Keratinocyte (primary cell): ENCODE measurements around the gene DPM1. TPM values are rescaled to one million over a fixed set of nuclear protein-coding genes. Genes with fewer than 3 reads are reported as not detected.

Source experiments
- DNase-seq: peaks from one replicate; pipeline ENCODE4 v3.0.0-alpha.2; 2011; ENCODE audit warnings: low read depth, missing footprints, low spot score
- FAIRE-seq: peaks from 2 replicates; lab custom pipeline; 2011; peaks lifted over from hg19 to GRCh38; lab: Jason Lieb, UNC
- H2AFZ ChIP-seq: 2 replicates; pipeline ENCODE4 v1.6.0; 2012; ENCODE audit warnings: low read length, control low read depth, inconsistent platforms; ENCODE audit not compliant: control insufficient read depth
- H3K27ac ChIP-seq: 2 replicates; pipeline ENCODE4 v1.5.1; 2011; ENCODE audit warnings: low read length; ENCODE audit not compliant: control insufficient read depth, insufficient read depth
- H3K27me3 ChIP-seq: 3 replicates; pipeline ENCODE4 v1.6.0; 2011; ENCODE audit warnings: low read length; ENCODE audit not compliant: control insufficient read depth, insufficient read depth; ENCODE audit errors: extremely low read depth
- H3K36me3 ChIP-seq, 2 experiments: 2 replicates in 1 of 2; 3 replicates in 1 of 2; pipeline ENCODE4 v1.5.1; 2011; ENCODE audit warnings: low read length in 2 of 2, mild to moderate bottlenecking in 1 of 2; ENCODE audit not compliant: control insufficient read depth in 2 of 2, insufficient read depth in 2 of 2; ENCODE audit errors: extremely low read depth in 1 of 2
- H3K4me1 ChIP-seq: 3 replicates; pipeline ENCODE4 v1.5.1; 2011; ENCODE audit warnings: low read length; ENCODE audit not compliant: control insufficient read depth, insufficient read depth; ENCODE audit errors: extremely low read depth
- H3K4me2 ChIP-seq: 3 replicates; pipeline ENCODE4 v1.6.0; 2011; ENCODE audit warnings: low read depth, low read length; ENCODE audit not compliant: control insufficient read depth, insufficient read depth; ENCODE audit errors: extremely low read depth
- H3K4me3 ChIP-seq, 3 experiments: fragments of 200-600 bp in 1 of 3; sonication (generic) in 1 of 3; 2 replicates in 2 of 3; 3 replicates in 1 of 3; pipeline ENCODE4 v1.5.1; 2011 to 2016; ENCODE audit warnings: low read length in 3 of 3, mild to moderate bottlenecking in 3 of 3, control low read depth in 2 of 3, inconsistent platforms in 1 of 3, low read depth in 1 of 3, mixed read lengths in 1 of 3, mixed run types in 1 of 3, moderate library complexity in 1 of 3; ENCODE audit not compliant: control insufficient read depth in 2 of 3, insufficient read depth in 2 of 3; ENCODE audit errors: extremely low read depth in 1 of 3
- H3K79me2 ChIP-seq: 2 replicates; pipeline ENCODE4 v1.6.0; 2012; ENCODE audit warnings: low read length; ENCODE audit not compliant: control insufficient read depth, insufficient read depth
- H3K9ac ChIP-seq: 3 replicates; pipeline ENCODE4 v1.6.0; 2011; ENCODE audit warnings: low read length; ENCODE audit not compliant: control insufficient read depth, insufficient read depth; ENCODE audit errors: extremely low read depth
- H3K9me1 ChIP-seq: 3 replicates; pipeline ENCODE4 v1.6.0; 2011; ENCODE audit warnings: low read length; ENCODE audit not compliant: control insufficient read depth, insufficient read depth; ENCODE audit errors: extremely low read depth
- H3K9me3 ChIP-seq: 2 replicates; pipeline ENCODE4 v1.5.1; 2012; ENCODE audit warnings: low read depth, low read length; ENCODE audit not compliant: control insufficient read depth
- H4K20me1 ChIP-seq: 3 replicates; pipeline ENCODE4 v1.6.0; 2011; ENCODE audit warnings: low read length; ENCODE audit not compliant: control insufficient read depth, insufficient read depth; ENCODE audit errors: extremely low read depth
- EZH2 ChIP-seq: IDR thresholded peaks from one replicate; pipeline ENCODE4 v1.6.1; 2012; ENCODE audit warnings: inconsistent platforms, mild to moderate bottlenecking, low read length, moderate library complexity
- dilution Hi-C: fragments of 300-500 bp; cut with MboI; formaldehyde crosslinking; loops from one replicate; pipeline ENCODE4 v1.7.0; 2020; ENCODE audit warnings: low sequenced_read_pairs; ENCODE audit not compliant: extremely low pct_ligation_motif_present
- polyA plus RNA-seq, 5 experiments: library from polyadenylated mRNA; depleted of rRNA in 3 of 5; stranded (reverse) in 3 of 5; stranded (forward) in 1 of 5; unstranded in 1 of 5; fragments of >200 nt; gene quantifications; 1 replicate in 1 of 5; 2 replicates in 3 of 5; 3 replicates in 1 of 5; pipeline versions ENCODE4 v1.2.1 to v1.2.3, GENCODE V29; 2011 to 2012; ENCODE audit warnings: missing spikeins in 2 of 5, low read depth in 1 of 5, low replicate concordance in 1 of 5
- TF ChIP-seq, protein P1 (sequence below), 3 experiments: IDR thresholded peaks in 1 of 3; conservative IDR thresholded peaks in 1 of 3; optimal IDR thresholded peaks in 1 of 3; 2 replicates in 2 of 3; 3 replicates in 1 of 3; pipeline versions ENCODE3 to v1.5.1; 2011; ENCODE audit warnings: low read length in 3 of 3, mild to moderate bottlenecking in 3 of 3, moderate library complexity in 2 of 3, control low read depth in 1 of 3, inconsistent platforms in 1 of 3; ENCODE audit not compliant: insufficient read depth in 2 of 3; ENCODE audit errors: extremely low read depth in 1 of 3

DPM1 gene
- polyA plus RNA-seq, 1 donor (not counting 4 experiments of a cell fraction or from before 2014, with no cell fraction given) = 99.4 TPM

DNA sequence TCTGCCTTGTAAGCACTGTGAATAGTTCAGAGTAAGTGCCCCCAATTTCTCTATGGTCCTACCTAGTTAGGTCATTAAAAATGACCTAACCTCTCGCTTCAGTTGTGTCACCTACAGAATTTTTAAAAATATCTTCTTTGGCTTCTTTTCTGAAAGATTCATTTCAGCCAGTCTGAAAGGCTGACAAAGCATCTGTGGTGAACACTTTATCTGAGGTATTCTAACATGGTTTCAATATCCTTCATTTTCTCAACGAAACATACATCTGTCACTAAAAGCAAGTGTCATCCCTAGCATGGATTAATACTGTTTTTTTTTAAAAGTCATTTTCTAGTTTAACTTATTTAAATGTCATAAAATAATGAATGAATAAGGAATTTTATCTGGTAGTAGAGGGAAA is 5.1 kb downstream of the DPM1 start:
- H3K9me3 ChIP-seq = no peaks in the 10 kb centered on the region
- H3K4me1 ChIP-seq = peaks cover 11% of the 10 kb centered on the region
- H3K9ac ChIP-seq = no peak overlapping the region
- no peak for FAIRE-seq
- H3K4me2 ChIP-seq = no peak overlapping the region
- peak overlapping the region; percentile 27 for H3K27ac ChIP-seq
- H3K9me1 ChIP-seq = no peaks in the 10 kb centered on the region
- dilution Hi-C loops = no loop called here
- H3K27me3 ChIP-seq = no peaks in the 10 kb centered on the region
- H3K79me2 ChIP-seq = peaks cover 84% of the 10 kb centered on the region
- H4K20me1 ChIP-seq = peaks cover 9% of the 10 kb centered on the region
- H3K4me3 ChIP-seq = no peak overlapping the region
- TF ChIP-seq, protein P1, sequence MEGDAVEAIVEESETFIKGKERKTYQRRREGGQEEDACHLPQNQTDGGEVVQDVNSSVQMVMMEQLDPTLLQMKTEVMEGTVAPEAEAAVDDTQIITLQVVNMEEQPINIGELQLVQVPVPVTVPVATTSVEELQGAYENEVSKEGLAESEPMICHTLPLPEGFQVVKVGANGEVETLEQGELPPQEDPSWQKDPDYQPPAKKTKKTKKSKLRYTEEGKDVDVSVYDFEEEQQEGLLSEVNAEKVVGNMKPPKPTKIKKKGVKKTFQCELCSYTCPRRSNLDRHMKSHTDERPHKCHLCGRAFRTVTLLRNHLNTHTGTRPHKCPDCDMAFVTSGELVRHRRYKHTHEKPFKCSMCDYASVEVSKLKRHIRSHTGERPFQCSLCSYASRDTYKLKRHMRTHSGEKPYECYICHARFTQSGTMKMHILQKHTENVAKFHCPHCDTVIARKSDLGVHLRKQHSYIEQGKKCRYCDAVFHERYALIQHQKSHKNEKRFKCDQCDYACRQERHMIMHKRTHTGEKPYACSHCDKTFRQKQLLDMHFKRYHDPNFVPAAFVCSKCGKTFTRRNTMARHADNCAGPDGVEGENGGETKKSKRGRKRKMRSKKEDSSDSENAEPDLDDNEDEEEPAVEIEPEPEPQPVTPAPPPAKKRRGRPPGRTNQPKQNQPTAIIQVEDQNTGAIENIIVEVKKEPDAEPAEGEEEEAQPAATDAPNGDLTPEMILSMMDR (optimal IDR thresholded peaks at IDR 0.05 in 1 of 3, IDR thresholded peaks at IDR 0.05 in 1 of 3, conservative IDR thresholded peaks at IDR 0.05 in 1 of 3; ENCODE audit: extremely low read depth in 1 of 3, insufficient read depth in 2 of 3, low read length in 3 of 3) = no peak
- TF ChIP-seq EZH2 = no peak
- no peak overlapping the region for H2AFZ ChIP-seq
- no peak for DNase-seq
- H3K36me3 ChIP-seq = peaks cover 18 to 23% of the 10 kb centered on the region in 2 experiments

DNA sequence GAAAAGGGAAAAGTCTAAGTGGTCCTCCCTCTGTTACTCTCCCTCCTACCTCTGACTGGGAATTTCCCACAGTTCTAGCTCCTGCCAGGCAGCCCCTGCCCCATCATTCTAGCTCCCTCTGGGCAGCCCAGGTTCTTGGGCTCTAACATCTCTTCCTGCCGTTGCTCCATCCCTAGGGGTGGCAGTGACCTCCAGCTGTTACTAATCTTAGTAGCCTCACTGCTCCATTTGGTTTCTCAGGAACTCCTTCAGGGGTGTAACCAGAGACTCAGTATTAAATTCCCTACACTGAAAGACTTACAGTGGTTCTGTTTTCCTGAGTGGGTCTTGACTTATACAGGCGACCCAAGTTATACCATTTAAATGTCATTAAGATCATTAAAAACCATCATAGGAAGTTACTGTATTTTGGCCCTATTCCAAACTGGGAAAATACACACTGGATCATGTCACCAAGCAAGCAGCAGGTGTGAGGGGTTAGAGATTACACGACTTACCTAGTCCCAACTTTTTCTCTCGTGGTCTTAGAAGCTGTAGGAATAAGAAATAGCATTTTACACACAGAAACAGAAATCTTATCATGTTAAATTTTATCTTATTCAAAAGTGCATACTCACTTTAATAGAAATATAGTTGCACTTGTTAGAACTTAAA is 10.1 kb downstream of the DPM1 start:
- H3K9ac ChIP-seq = no peak overlapping the region
- FAIRE-seq (no peak), DNase-seq (no peak)
- no peaks in the 10 kb centered on the region for H3K9me3 ChIP-seq
- dilution Hi-C loops = no loop called here
- H4K20me1 ChIP-seq = no peaks in the 10 kb centered on the region
- H3K79me2 ChIP-seq = peaks cover 39% of the 10 kb centered on the region
- H2AFZ ChIP-seq = no peak overlapping the region
- no peaks in the 10 kb centered on the region for H3K4me1 ChIP-seq
- H3K36me3 ChIP-seq = peaks cover 28 to 45% of the 10 kb centered on the region in 2 experiments
- no peak overlapping the region for H3K27ac ChIP-seq
- no peaks in the 10 kb centered on the region for H3K27me3 ChIP-seq
- H3K4me3 ChIP-seq = no peak overlapping the region
- TF ChIP-seq, protein P1 (optimal IDR thresholded peaks at IDR 0.05 in 1 of 3, IDR thresholded peaks at IDR 0.05 in 1 of 3, conservative IDR thresholded peaks at IDR 0.05 in 1 of 3; ENCODE audit: extremely low read depth in 1 of 3, insufficient read depth in 2 of 3, low read length in 3 of 3) = no peak
- TF ChIP-seq EZH2 = no peak
- H3K9me1 ChIP-seq = no peaks in the 10 kb centered on the region
- H3K4me2 ChIP-seq = no peak overlapping the region
